Hepatocyte (in vitro differentiated cells): ENCODE results near the gene TMEM184B. TPM values are rescaled to one million over a fixed set of nuclear protein-coding genes. Genes with fewer than 3 reads are reported as not detected.

Experiments
- DNase-seq: peaks from one replicate; pipeline ENCODE4 v3.0.0-alpha.2; 2016; ENCODE audit warnings: low spot score
- H2AFZ ChIP-seq: fragments of 200-600 bp; sonication (generic); 2 replicates; pipeline ENCODE4 v1.6.0; 2016; ENCODE audit warnings: antibody characterized with exemption, mild to moderate bottlenecking
- H3K27ac ChIP-seq: fragments of 200-600 bp; sonication (generic); 2 replicates; pipeline ENCODE4 v1.5.1; 2016; ENCODE audit warnings: mild to moderate bottlenecking
- H3K27me3 ChIP-seq: fragments of 200-600 bp; sonication (generic); 2 replicates; pipeline ENCODE4 v1.6.1; 2016
- H3K36me3 ChIP-seq: fragments of 200-600 bp; sonication (generic); replicated peaks from 2 replicates; pipeline ENCODE4 v1.5.1; 2016; ENCODE audit warnings: low read depth; ENCODE audit not compliant: insufficient read depth
- H3K4me1 ChIP-seq: fragments of 200-600 bp; sonication (generic); 2 replicates; pipeline ENCODE4 v1.5.1; 2016; ENCODE audit warnings: mild to moderate bottlenecking, moderate library complexity; ENCODE audit not compliant: insufficient read depth
- H3K4me2 ChIP-seq: fragments of 200-600 bp; sonication (generic); 2 replicates; pipeline ENCODE4 v1.6.0; 2016
- H3K4me3 ChIP-seq: fragments of 200-600 bp; sonication (generic); 2 replicates; pipeline ENCODE4 v1.5.1; 2016; ENCODE audit warnings: mild to moderate bottlenecking
- H3K79me2 ChIP-seq: fragments of 200-600 bp; sonication (generic); 2 replicates; pipeline ENCODE4 v1.6.0; 2017; ENCODE audit warnings: mild to moderate bottlenecking
- H3K9me2 ChIP-seq: fragments of 200-600 bp; sonication (generic); replicated peaks from 2 replicates; pipeline ENCODE4 v1.6.0; 2017; ENCODE audit warnings: mild to moderate bottlenecking; ENCODE audit not compliant: insufficient read depth
- H3K9me3 ChIP-seq: fragments of 200-600 bp; sonication (generic); 2 replicates; pipeline ENCODE4 v1.5.1; 2016; ENCODE audit warnings: low read depth, mild to moderate bottlenecking
- H4K20me1 ChIP-seq: fragments of 200-600 bp; sonication (generic); 2 replicates; pipeline ENCODE4 v1.6.0; 2016; ENCODE audit warnings: mild to moderate bottlenecking; ENCODE audit not compliant: insufficient read depth, poor library complexity, severe bottlenecking
- CTCF ChIP-seq: fragments of 200-600 bp; sonication (generic); IDR thresholded peaks from 2 replicates; pipeline ENCODE4 v1.5.1; 2016; ENCODE audit warnings: antibody characterized with exemption, mild to moderate bottlenecking; ENCODE audit not compliant: poor library complexity
- EZH2 ChIP-seq: fragments of 200-600 bp; sonication (generic); IDR thresholded peaks from 2 replicates; pipeline ENCODE4 v1.6.1; 2016; ENCODE audit warnings: antibody characterized with exemption, mild to moderate bottlenecking, borderline replicate concordance
- EZH2phosphoT487 ChIP-seq: fragments of 200-600 bp; sonication (generic); IDR thresholded peaks from one replicate; pipeline ENCODE4 v1.6.1; 2018; ENCODE audit warnings: antibody characterized with exemption, mild to moderate bottlenecking, low read depth, moderate library complexity; ENCODE audit not compliant: unreplicated experiment, severe bottlenecking
- WGBS: methylation state at CpG from one replicate; pipeline ENCODE4 v1.1.6; 2016; ENCODE audit warnings: low lambda C conversion rate; ENCODE audit errors: missing lambda C conversion rate; 5-methylcytosine and 5-hydroxymethylcytosine counted together
- polyA plus RNA-seq: library from polyadenylated mRNA; unstranded; fragments of >200 nt; fragmentation: Nextera tagmentation; extraction: Ambion mirVana; gene quantifications from 2 replicates; pipeline ENCODE4 v1.2.1, GENCODE V29; 2016
- total RNA-seq: library from RNA; depleted of rRNA; stranded (reverse); fragments of >200 nt; gene quantifications from 2 replicates; pipeline ENCODE4 v1.2.3, GENCODE V29; 2014

Gene TMEM184B
- total and polyA plus RNA-seq, 2 experiments from 2014 or later, result 58.2 to 102 TPM

- Histone ChIP-seq H4K20me1 (no peaks in the 10 kb centered on the region), H2AFZ (no peak overlapping the region), H3K9me3 (no peaks in the 10 kb centered on the region), H3K27me3 (no peaks in the 10 kb centered on the region), H3K36me3 (no peaks in the 10 kb centered on the region), H3K4me3 (no peak overlapping the region), H3K4me1 (peaks cover 8% of the 10 kb centered on the region), H3K9me2 (no peaks in the 10 kb centered on the region), H3K27ac (no peak overlapping the region), H3K79me2 (peaks cover 16% of the 10 kb centered on the region), H3K4me2 (no peak overlapping the region)
- TF ChIP-seq EZH2, result no peak
- TF ChIP-seq CTCF, result no peak
- WGBS, result 95% methylated on average over 6 of the region's 6 CpGs
- no peak for DNase-seq
These were observed 39.4 kb downstream of the TMEM184B start for GRCh38 chr22:38233427-38233826.

DNA sequence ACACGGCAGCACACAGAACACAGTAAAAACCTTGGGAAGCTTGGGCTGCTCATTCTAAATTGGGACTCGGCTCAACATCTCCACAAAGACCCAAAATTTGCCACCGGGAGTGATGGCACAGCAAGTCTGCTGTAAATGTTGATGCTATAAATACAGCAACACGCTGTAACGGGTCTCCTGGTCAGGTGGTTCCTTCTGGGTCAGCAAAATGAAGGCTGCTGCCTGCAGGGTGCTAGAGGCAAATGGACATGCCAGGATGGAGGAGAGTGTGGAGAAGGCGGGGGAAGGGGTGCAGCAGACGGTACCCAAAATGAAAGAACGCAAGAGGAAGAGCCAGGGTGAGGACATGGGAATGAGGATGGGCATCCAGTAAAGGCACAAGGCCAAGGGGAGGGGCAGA lies 40.6 kb downstream of the TMEM184B start:
- DNase-seq, result no peak
- H4K20me1 ChIP-seq, result no peaks in the 10 kb centered on the region
- H3K9me2 ChIP-seq, result no peaks in the 10 kb centered on the region
- no peak overlapping the region for H3K27ac ChIP-seq
- no peak overlapping the region for H2AFZ ChIP-seq
- no peaks in the 10 kb centered on the region for H3K36me3 ChIP-seq
- H3K4me3 ChIP-seq, result no peak overlapping the region
- H3K79me2 ChIP-seq, result peaks cover 12% of the 10 kb centered on the region
- TF ChIP-seq EZH2 (no peak), EZH2phosphoT487 (no peak), CTCF (no peak)
- 92% methylated on average over 8 of the region's 8 CpGs for WGBS
- H3K4me2 ChIP-seq, result no peak overlapping the region
- no peaks in the 10 kb centered on the region for H3K27me3 ChIP-seq
- H3K4me1 ChIP-seq, result peaks cover 6% of the 10 kb centered on the region
- H3K9me3 ChIP-seq, result no peaks in the 10 kb centered on the region

- WGBS, result 88% methylated on average over 9 of the region's 9 CpGs
- DNase-seq, result no peak
- no peak for TF ChIP-seq EZH2phosphoT487
- no peak for TF ChIP-seq CTCF
- TF ChIP-seq EZH2, result no peak
- peak overlapping the region; percentile 1 for H3K27ac ChIP-seq
- peaks cover 6% of the 10 kb centered on the region for H3K4me1 ChIP-seq
- peaks cover 7% of the 10 kb centered on the region for H3K79me2 ChIP-seq
- no peak overlapping the region for H3K4me2 ChIP-seq
- no peaks in the 10 kb centered on the region for H3K27me3 ChIP-seq
- H4K20me1 ChIP-seq, result no peaks in the 10 kb centered on the region
- no peaks in the 10 kb centered on the region for H3K9me2 ChIP-seq
- H3K9me3 ChIP-seq, result no peaks in the 10 kb centered on the region
- no peak overlapping the region for H2AFZ ChIP-seq
- no peak overlapping the region for H3K4me3 ChIP-seq
- no peaks in the 10 kb centered on the region for H3K36me3 ChIP-seq
These were observed 41.9 kb downstream of the TMEM184B start for GRCh38 chr22:38230916-38231315.
